ENCODE data around the gene RADIL. TPM values are rescaled to one million over a fixed set of nuclear protein-coding genes. Genes with fewer than 3 reads are reported as not detected.

Gene RADIL
- total and polyA plus RNA-seq, 2 donors (not counting 1 experiment from before 2014, with no cell fraction given): not detected

- H3K36me3 ChIP-seq (replicated peaks in 1 of 2; ENCODE audit: control extremely low read depth in 1 of 2, control insufficient read depth in 1 of 2, extremely low read depth in 1 of 2, insufficient read depth in 2 of 2, low read length in 1 of 2): peaks cover 0 to 85% of the 10 kb centered on the region in 2 experiments
- no peak overlapping the region for H2AFZ ChIP-seq (ENCODE audit: insufficient read depth, low read depth, low read length, poor library complexity, severe bottlenecking)
- H3K4me2 ChIP-seq (replicated peaks; ENCODE audit: low read depth, low read length, poor library complexity, severe bottlenecking): no peak overlapping the region
- H3K9ac ChIP-seq (ENCODE audit: low read length): no peak overlapping the region
- no peak overlapping the region for H3K4me3 Mint-ChIP-seq
- H3K79me2 ChIP-seq (ENCODE audit: control insufficient read depth, insufficient read depth, low read length): peaks cover 31% of the 10 kb centered on the region
- 98% methylated on average over 39 of the region's 40 CpGs for WGBS (ENCODE audit: insufficient coverage)
- ATAC-seq (ENCODE audit: low read depth): no peak
- intact Hi-C loops (cut with micrococcal nuclease): no loop called here
- no peak overlapping the region for H3K27ac ChIP-seq (ENCODE audit: low read length in 2 of 2)
- H3K4me1 ChIP-seq (ENCODE audit: control insufficient read depth in 2 of 2, insufficient read depth in 2 of 2, low read length in 2 of 2): peaks cover 0 to 3% of the 10 kb centered on the region in 2 donors
- no peak for DNase-seq
- CTCF ChIA-PET: interaction anchor here (0.7 kb wide), 1 partner anchor 210 kb away, joined by 3 read pairs; no protein-coding TSS in a partner anchor
- TF ChIP-seq CTCF (IDR thresholded peaks at IDR 0.05) (no peak), EZH2 (IDR thresholded peaks at IDR 0.05; ENCODE audit: borderline replicate concordance, insufficient read depth, low read depth, low read length, poor library complexity, severe bottlenecking) (no peak)
- H3K27me3 Mint-ChIP-seq: no peaks in the 10 kb centered on the region
- POLR2A ChIA-PET: no interaction called here
- H3K4me1 Mint-ChIP-seq: peaks cover 2% of the 10 kb centered on the region
- H3K27ac Mint-ChIP-seq: no peak overlapping the region
- H3K4me3 ChIP-seq (ENCODE audit: control extremely low read depth in 1 of 5, extremely low read depth in 1 of 5, insufficient read depth in 1 of 5, low read depth in 2 of 5, low read length in 4 of 5): no peak overlapping the region
- H3K9me3 ChIP-seq (ENCODE audit: control extremely low read depth in 1 of 3, control insufficient read depth in 2 of 3, insufficient read depth in 1 of 3, low read length in 2 of 3): no peaks in the 10 kb centered on the region
- H4K20me1 ChIP-seq (ENCODE audit: control insufficient read depth, insufficient read depth, low read length, poor library complexity, severe bottlenecking): peaks cover 18% of the 10 kb centered on the region
- H3K27me3 ChIP-seq (replicated peaks in 1 of 4; ENCODE audit: control extremely low read depth in 1 of 4, control insufficient read depth in 3 of 4, insufficient read depth in 4 of 4, low read length in 3 of 4): no peaks in the 10 kb centered on the region
- H3K9me3 Mint-ChIP-seq (ENCODE audit: insufficient read depth): no peaks in the 10 kb centered on the region
These were observed 124.3 kb downstream of the RADIL start for GRCh38 chr7:4759211-4759610.

- ATAC-seq (ENCODE audit: low read depth) (no peak), DNase-seq (no peak)
- no peak overlapping the region for H3K4me2 ChIP-seq (replicated peaks; ENCODE audit: low read depth, low read length, poor library complexity, severe bottlenecking)
- H3K4me3 ChIP-seq (ENCODE audit: control extremely low read depth in 1 of 5, extremely low read depth in 1 of 5, insufficient read depth in 1 of 5, low read depth in 2 of 5, low read length in 4 of 5): no peak overlapping the region
- peaks cover 5% of the 10 kb centered on the region for H3K4me1 Mint-ChIP-seq
- H3K36me3 ChIP-seq (replicated peaks in 1 of 2; ENCODE audit: control extremely low read depth in 1 of 2, control insufficient read depth in 1 of 2, extremely low read depth in 1 of 2, insufficient read depth in 2 of 2, low read length in 1 of 2): peaks cover 0 to 82% of the 10 kb centered on the region in 2 experiments
- no peak overlapping the region for H3K27ac ChIP-seq (ENCODE audit: low read length in 2 of 2)
- H3K27me3 ChIP-seq (replicated peaks in 1 of 4; ENCODE audit: control extremely low read depth in 1 of 4, control insufficient read depth in 3 of 4, insufficient read depth in 4 of 4, low read length in 3 of 4): no peaks in the 10 kb centered on the region
- ChIA-PET CTCF (interaction anchor here (1.9 kb wide), 1 partner anchor 147 kb away, joined by 5 read pairs; no protein-coding TSS in a partner anchor), POLR2A (no interaction called here)
- WGBS (ENCODE audit: insufficient coverage): 97% methylated on average over 29 of the region's 29 CpGs
- H3K9me3 ChIP-seq (ENCODE audit: control extremely low read depth in 1 of 3, control insufficient read depth in 2 of 3, insufficient read depth in 1 of 3, low read length in 2 of 3): no peaks in the 10 kb centered on the region
- H3K27ac Mint-ChIP-seq: no peak overlapping the region
- no peaks in the 10 kb centered on the region for H3K27me3 Mint-ChIP-seq
- H2AFZ ChIP-seq (ENCODE audit: insufficient read depth, low read depth, low read length, poor library complexity, severe bottlenecking): no peak overlapping the region
- TF ChIP-seq CTCF (IDR thresholded peaks at IDR 0.05): no peak
- TF ChIP-seq EZH2 (IDR thresholded peaks at IDR 0.05; ENCODE audit: borderline replicate concordance, insufficient read depth, low read depth, low read length, poor library complexity, severe bottlenecking): no peak
- intact Hi-C loops (cut with micrococcal nuclease): no loop called here
- peaks cover 22% of the 10 kb centered on the region for H4K20me1 ChIP-seq (ENCODE audit: control insufficient read depth, insufficient read depth, low read length, poor library complexity, severe bottlenecking)
- H3K9ac ChIP-seq (ENCODE audit: low read length): no peak overlapping the region
- H3K9me3 Mint-ChIP-seq (ENCODE audit: insufficient read depth): no peaks in the 10 kb centered on the region
- H3K79me2 ChIP-seq (ENCODE audit: control insufficient read depth, insufficient read depth, low read length): peaks cover 35% of the 10 kb centered on the region
- H3K4me1 ChIP-seq (ENCODE audit: control insufficient read depth in 2 of 2, insufficient read depth in 2 of 2, low read length in 2 of 2): peaks cover 0 to 6% of the 10 kb centered on the region in 2 donors
- no peak overlapping the region for H3K4me3 Mint-ChIP-seq
These were observed 124.7 kb downstream of the RADIL start for GRCh38 chr7:4758791-4759190.
